Caco-2 (cell line): ENCODE measurements around the gene GNA14. TPM values are rescaled to one million over a fixed set of nuclear protein-coding genes. Genes with fewer than 3 reads are reported as not detected.

Experiments
- BruUV-seq: library from RNA; stranded (reverse); fragments of 400-500 nt; replicated peaks from 2 replicates; lab custom pipeline; 2021; lab: Mats Ljungman, UMichigan
- CTCF ChIA-PET: fragments of 300-600 bp; sonication (Branson Sonifier 250); formaldehyde crosslinking; loops from one replicate; lab custom pipeline; 2022; ENCODE audit warnings: antibody characterized with exemption; lab: Charles Lee
- POLR2A ChIA-PET: fragments of 300-600 bp; sonication (Branson Sonifier 250); formaldehyde crosslinking; loops from one replicate; lab custom pipeline; 2022; ENCODE audit warnings: antibody characterized with exemption; lab: Charles Lee
- DNase-seq, 2 experiments: peaks; one replicate each; pipeline versions ENCODE4 v3.0.0 to v3.0.0-alpha.2; 2020 to 2022
- H3K27me3 ChIP-seq: replicated peaks from 2 replicates; pipeline ENCODE4 v1.6.0; 2011; ENCODE audit warnings: low read length; ENCODE audit not compliant: control insufficient read depth, insufficient read depth
- H3K36me3 ChIP-seq: 2 replicates; pipeline ENCODE4 v1.5.1; 2011; ENCODE audit warnings: low read length; ENCODE audit not compliant: control insufficient read depth, insufficient read depth
- H3K4me1 ChIP-seq: fragments of 250-450 bp; sonication (Bioruptor Pico); 2 replicates; pipeline ENCODE4 v1.5.1; 2020; ENCODE audit warnings: mild to moderate bottlenecking
- H3K4me3 ChIP-seq: 2 replicates; pipeline ENCODE4 v1.5.1; 2011; ENCODE audit warnings: low read depth, mild to moderate bottlenecking, control low read depth, low read length
- H3K9me3 ChIP-seq: fragments of 250-450 bp; sonication (Bioruptor Pico); 2 replicates; pipeline ENCODE4 v1.5.1; 2020; ENCODE audit warnings: mild to moderate bottlenecking, moderate library complexity
- H3K27ac Mint-ChIP-seq: one replicate; pipeline ENCODE4 v1.8.0; 2022; ENCODE audit warnings: mixed read lengths; ENCODE audit not compliant: unreplicated experiment
- H3K27me3 Mint-ChIP-seq: one replicate; pipeline ENCODE4 v1.8.0; 2022; ENCODE audit warnings: mixed read lengths; ENCODE audit not compliant: insufficient read depth, unreplicated experiment
- H3K36me3 Mint-ChIP-seq: one replicate; pipeline ENCODE4 v1.8.0; 2022; ENCODE audit warnings: mild to moderate bottlenecking, mixed read lengths; ENCODE audit not compliant: insufficient read depth, unreplicated experiment
- H3K4me1 Mint-ChIP-seq: one replicate; pipeline ENCODE4 v1.8.0; 2022; ENCODE audit warnings: low read depth, mixed read lengths; ENCODE audit not compliant: unreplicated experiment
- H3K4me3 Mint-ChIP-seq: one replicate; pipeline ENCODE4 v1.8.0; 2022; ENCODE audit warnings: mild to moderate bottlenecking, moderate library complexity, mixed read lengths; ENCODE audit not compliant: unreplicated experiment
- H3K9me3 Mint-ChIP-seq: one replicate; pipeline ENCODE4 v1.8.0; 2022; ENCODE audit warnings: mixed read lengths; ENCODE audit not compliant: unreplicated experiment
- intact Hi-C: fragments of 100-400 bp; cut with micrococcal nuclease; formaldehyde crosslinking; loops from one replicate; pipeline ENCODE4 v1.10.0; 2022; ENCODE audit not compliant: unreplicated experiment
- total RNA-seq: library from RNA; stranded (reverse); gene quantifications from 2 replicates; pipeline ENCODE4 v1.2.3, GENCODE V29; 2022
- TF ChIP-seq, protein P1 (sequence below), 2 experiments: fragments of 200-600 bp in 1 of 2; IDR thresholded peaks; 1 replicate in 1 of 2; 2 replicates in 1 of 2; pipeline versions ENCODE4 v1.5.1 to v1.8.0; 2011 to 2022; ENCODE audit warnings: antibody characterized with exemption in 1 of 2, control low read depth in 1 of 2, inconsistent platforms in 1 of 2, low read depth in 1 of 2, low read length in 1 of 2, mild to moderate bottlenecking in 1 of 2, moderate library complexity in 1 of 2; ENCODE audit not compliant: insufficient read depth in 1 of 2, severe bottlenecking in 1 of 2, unreplicated experiment in 1 of 2

The GNA14 gene
- total RNA-seq, 1 experiment from 2014 or later, result not detected

DNA sequence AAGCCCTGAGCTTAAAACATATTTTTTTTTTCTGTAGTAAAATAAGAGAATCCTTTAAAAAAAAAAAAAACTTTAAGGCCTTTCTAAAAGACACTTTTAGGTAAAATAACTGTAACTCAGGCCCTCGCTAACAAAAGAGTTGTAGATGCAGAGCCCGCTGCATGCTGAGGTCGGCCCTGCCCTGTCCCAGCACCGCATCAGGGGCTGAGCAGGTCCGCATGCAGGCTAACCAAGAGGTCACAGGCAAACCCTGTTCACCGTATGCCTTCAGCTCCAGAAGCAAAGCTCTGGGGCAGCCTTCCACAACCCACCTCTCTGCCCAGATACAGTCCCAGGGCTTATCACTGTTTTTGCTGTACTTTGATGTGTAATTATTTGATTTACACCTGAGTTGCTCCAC lies 216.1 kb downstream of the GNA14 start:
- Mint-ChIP-seq H3K4me1 (no peaks in the 10 kb centered on the region), H3K27ac (no peak overlapping the region), H3K4me3 (no peak overlapping the region), H3K36me3 (no peaks in the 10 kb centered on the region), H3K27me3 (no peaks in the 10 kb centered on the region), H3K9me3 (no peaks in the 10 kb centered on the region)
- H3K9me3 ChIP-seq, result no peaks in the 10 kb centered on the region
- POLR2A ChIA-PET, result no interaction called here
- BruUV-seq, result no TSS peak
- TF ChIP-seq, protein P1, sequence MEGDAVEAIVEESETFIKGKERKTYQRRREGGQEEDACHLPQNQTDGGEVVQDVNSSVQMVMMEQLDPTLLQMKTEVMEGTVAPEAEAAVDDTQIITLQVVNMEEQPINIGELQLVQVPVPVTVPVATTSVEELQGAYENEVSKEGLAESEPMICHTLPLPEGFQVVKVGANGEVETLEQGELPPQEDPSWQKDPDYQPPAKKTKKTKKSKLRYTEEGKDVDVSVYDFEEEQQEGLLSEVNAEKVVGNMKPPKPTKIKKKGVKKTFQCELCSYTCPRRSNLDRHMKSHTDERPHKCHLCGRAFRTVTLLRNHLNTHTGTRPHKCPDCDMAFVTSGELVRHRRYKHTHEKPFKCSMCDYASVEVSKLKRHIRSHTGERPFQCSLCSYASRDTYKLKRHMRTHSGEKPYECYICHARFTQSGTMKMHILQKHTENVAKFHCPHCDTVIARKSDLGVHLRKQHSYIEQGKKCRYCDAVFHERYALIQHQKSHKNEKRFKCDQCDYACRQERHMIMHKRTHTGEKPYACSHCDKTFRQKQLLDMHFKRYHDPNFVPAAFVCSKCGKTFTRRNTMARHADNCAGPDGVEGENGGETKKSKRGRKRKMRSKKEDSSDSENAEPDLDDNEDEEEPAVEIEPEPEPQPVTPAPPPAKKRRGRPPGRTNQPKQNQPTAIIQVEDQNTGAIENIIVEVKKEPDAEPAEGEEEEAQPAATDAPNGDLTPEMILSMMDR (IDR thresholded peaks at IDR 0.05; ENCODE audit: insufficient read depth in 1 of 2, low read depth in 1 of 2, low read length in 1 of 2, severe bottlenecking in 1 of 2, unreplicated experiment in 1 of 2), result no peak
- H3K36me3 ChIP-seq, result no peaks in the 10 kb centered on the region
- intact Hi-C loops, result no loop called here
- CTCF ChIA-PET, result no interaction called here
- no peak overlapping the region for H3K4me3 ChIP-seq
- H3K4me1 ChIP-seq, result no peaks in the 10 kb centered on the region
- no peaks in the 10 kb centered on the region for H3K27me3 ChIP-seq
- no peak for DNase-seq

DNA sequence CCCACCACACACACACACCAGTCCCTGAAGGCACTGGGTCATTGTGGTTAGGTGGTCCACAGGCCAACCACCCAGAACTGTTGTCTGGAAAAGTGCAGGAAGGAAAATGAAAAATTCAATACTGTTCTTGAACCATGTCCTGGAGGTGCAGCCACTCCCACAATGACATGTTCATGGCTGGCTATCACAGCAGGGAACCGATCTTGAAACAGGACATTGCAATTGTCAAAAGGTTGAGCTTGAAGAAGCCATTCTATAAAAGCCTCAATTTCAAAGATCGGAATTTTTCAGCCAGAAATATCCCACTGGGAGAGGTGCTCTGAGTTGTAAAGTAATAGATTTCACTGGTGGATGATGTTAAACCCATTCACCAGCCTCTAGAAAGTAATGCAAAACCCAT lies 218.2 kb downstream of the GNA14 start:
- Mint-ChIP-seq H3K9me3 (no peaks in the 10 kb centered on the region), H3K27me3 (no peaks in the 10 kb centered on the region), H3K27ac (no peak overlapping the region), H3K4me1 (no peaks in the 10 kb centered on the region), H3K4me3 (no peak overlapping the region), H3K36me3 (peaks cover 4% of the 10 kb centered on the region)
- Histone ChIP-seq H3K36me3 (no peaks in the 10 kb centered on the region), H3K4me3 (no peak overlapping the region), H3K4me1 (no peaks in the 10 kb centered on the region), H3K27me3 (no peaks in the 10 kb centered on the region), H3K9me3 (no peaks in the 10 kb centered on the region)
- TF ChIP-seq, protein P1 (IDR thresholded peaks at IDR 0.05; ENCODE audit: insufficient read depth in 1 of 2, low read depth in 1 of 2, low read length in 1 of 2, severe bottlenecking in 1 of 2, unreplicated experiment in 1 of 2), result no peak
- POLR2A ChIA-PET, result no interaction called here
- CTCF ChIA-PET, result no interaction called here
- intact Hi-C loops, result no loop called here
- DNase-seq, result no peak
- BruUV-seq, result no TSS peak

DNA sequence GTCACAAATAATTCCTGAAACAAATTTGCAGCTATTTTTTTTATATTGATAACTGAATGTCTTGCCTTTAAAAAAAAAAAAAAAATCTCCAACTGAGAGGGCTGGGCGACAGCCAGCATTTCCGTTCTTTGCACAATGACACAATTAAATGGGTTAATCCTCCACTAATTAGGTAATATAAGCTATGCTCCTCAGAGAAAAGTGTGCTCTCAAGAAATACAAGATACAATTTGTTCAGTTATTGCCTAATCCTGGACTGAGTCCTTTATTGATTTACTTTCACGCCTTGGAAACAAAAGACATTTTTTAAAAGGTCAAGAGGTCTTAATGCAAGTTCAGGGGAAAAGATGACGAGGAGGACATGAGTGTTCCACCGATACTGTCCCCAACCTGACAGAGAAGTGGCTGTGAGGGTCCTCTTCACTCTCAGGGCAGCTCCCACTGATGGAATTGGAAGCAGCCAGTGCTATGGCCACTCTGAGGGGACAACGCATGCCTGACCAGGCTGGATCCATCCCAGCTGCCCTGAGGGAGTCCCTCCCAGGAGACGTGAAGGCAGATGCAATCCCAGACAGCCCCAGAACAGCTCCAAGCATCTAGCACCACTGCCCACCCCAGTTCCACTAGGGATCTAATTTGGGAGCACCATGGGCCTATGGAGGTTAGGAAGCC lies 220.7 kb downstream of the GNA14 start:
- Mint-ChIP-seq H3K4me1 (no peaks in the 10 kb centered on the region), H3K36me3 (peaks cover 7% of the 10 kb centered on the region), H3K4me3 (no peak overlapping the region), H3K9me3 (no peaks in the 10 kb centered on the region), H3K27ac (no peak overlapping the region), H3K27me3 (no peaks in the 10 kb centered on the region)
- ChIA-PET CTCF (no interaction called here), POLR2A (no interaction called here)
- H3K4me1 ChIP-seq, result no peaks in the 10 kb centered on the region
- DNase-seq, result no peak
- H3K36me3 ChIP-seq, result no peaks in the 10 kb centered on the region
- TF ChIP-seq, protein P1 (IDR thresholded peaks at IDR 0.05; ENCODE audit: insufficient read depth in 1 of 2, low read depth in 1 of 2, low read length in 1 of 2, severe bottlenecking in 1 of 2, unreplicated experiment in 1 of 2), result no peak
- H3K9me3 ChIP-seq, result no peaks in the 10 kb centered on the region
- intact Hi-C loops, result no loop called here
- no TSS peak for BruUV-seq
- H3K4me3 ChIP-seq, result no peak overlapping the region
- H3K27me3 ChIP-seq, result no peaks in the 10 kb centered on the region
